GM18861 (cell line): ENCODE results near the gene KCNIP1.

Experiments
- ATAC-seq: cut with Tn5 transposase; IDR thresholded peaks from one replicate; pipeline ENCODE4 v1.9.1; 2021; ENCODE audit not compliant: unreplicated experiment

Gene KCNIP1

DNA sequence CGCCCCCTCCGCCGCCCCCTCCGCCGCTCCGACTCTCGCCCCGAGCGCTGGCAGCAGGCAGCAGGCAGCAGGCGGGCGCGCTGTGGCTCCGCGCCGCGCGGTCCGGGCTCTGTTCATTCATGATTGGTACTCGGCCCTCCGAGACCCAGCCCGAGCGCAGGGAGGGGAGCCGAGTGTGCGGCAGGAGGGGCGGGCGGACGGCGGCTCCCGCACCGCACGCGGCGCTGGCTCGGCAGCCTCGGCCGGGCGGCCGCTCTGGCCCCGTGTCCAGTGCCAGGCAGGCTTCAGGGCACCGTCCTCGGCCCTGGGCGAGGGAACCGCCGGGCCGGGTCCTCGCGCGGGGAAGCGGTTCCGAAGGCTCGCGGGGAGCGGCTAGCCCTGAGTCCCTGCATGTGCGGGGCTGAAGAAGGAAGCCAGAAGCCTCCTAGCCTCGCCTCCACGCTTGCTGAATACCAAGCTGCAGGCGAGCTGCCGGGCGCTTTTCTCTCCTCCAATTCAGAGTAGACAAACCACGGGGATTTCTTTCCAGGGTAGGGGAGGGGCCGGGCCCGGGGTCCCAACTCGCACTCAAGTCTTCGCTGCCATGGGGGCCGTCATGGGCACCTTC is at the start of gene KCNIP1:
Gene KCNIP1 (plus strand): TSS at position 31 of the 607 bp plus-strand sequence.
- ATAC-seq, result no peak

DNA sequence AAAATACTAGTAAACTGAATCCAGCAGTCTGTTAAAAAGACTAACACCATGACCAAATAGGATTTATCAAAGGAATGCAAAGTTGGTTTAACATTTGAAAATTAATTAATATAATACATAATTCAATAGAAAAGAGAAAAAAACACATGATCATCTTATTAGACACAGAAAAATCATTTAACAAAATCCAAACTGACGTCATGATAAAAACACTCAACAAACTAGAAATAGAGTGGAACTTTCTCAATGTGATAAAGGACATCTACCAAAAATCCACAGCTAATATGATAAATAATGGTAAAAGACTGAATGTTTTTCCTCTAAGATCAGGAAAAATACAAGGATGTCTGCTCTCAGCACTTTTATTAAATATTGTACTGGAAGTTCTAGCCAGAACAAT is 40.4 kb upstream of the KCNIP1 start:
- no peak for ATAC-seq

DNA sequence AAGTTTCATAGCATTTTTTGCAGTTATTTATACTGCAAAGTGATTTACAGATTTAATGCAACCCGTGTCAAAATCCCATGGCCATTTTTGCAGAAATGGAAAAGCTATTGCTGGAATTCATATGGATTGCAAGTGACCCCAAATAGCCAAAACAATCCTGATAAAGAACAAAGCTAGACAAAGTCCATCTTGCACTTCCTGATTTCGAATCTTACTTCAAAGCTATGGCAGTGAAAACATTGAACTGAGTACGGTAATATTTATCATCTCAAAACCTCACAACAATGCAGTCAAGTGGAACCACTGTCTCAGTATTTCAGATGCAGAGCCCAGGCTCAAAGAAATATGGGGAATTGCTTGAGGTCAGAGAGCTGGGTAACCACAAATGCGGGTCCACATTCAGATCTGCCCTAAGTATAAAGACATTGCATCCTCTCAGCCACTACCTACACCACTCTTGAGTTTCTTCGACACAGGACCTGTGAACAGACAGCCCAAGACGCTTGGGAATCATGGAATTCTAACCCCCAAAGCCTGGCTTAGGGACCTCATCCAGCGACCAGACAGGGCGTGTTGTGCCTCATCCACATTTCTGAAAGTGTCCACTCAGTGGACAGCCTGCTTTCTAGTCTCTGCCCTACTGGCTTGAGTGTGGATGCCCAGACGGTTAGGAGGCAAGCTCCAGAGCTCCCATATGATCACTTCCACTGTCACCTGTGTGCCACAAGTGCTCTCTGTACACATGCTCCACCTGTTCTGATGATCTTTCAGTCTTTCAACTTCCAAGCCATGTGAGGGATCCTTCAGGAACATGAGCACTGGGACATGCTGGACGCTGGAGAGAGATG is 39.3 kb upstream of the KCNIP1 start:
- no peak for ATAC-seq

DNA sequence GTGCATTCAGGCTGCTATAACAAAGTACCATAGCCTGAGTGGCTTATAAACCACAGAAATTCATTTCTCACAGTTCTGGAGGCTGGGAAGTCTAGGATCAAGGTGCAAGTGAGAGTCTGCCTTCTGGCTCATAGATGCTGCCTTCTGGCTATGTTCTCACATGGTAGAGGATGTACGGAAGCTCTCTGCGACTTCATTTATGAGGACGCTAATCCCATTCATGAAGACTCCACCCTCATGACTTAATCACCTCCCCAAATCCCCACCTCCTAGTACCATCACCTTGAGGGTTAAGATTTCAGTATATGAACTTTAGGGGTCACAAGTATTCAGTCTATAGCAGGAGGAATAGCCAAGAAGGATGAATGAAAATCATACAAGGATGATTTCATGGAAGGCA is 37.3 kb upstream of the KCNIP1 start:
- no peak for ATAC-seq

DNA sequence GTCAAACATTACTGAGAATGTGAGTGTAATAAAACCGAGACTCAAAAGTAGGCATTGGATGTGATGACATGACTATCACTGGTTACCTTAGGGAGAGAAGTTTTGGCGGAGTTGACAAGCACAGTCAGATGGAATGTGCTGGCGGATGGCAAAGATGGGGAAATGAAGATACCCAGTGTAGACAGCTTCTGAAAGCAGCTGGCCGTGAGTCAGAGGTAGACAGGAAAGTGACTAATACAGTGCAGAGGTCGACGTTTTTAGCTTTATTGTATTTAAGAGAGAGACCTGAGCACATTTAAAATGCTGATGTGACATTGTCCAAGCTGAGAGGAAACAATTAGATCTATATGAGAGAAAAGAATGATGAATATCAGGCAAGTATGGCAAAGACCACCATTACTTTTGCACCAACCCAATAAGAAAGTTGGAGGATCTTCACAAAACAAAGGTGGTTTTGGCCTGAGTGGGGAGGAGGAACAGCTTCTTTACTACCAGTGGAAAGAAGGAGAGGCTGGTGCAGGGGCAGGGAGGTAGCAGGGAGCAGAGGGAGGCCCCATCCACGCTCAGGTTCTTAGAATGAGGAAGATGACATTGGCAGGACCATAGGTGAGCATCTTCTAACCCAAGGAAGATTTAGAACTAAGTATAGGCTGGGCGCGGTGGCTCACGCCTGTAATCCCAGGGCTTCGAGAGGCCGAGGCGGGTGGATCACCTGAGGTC is 36.7 kb upstream of the KCNIP1 start:
- no peak for ATAC-seq

DNA sequence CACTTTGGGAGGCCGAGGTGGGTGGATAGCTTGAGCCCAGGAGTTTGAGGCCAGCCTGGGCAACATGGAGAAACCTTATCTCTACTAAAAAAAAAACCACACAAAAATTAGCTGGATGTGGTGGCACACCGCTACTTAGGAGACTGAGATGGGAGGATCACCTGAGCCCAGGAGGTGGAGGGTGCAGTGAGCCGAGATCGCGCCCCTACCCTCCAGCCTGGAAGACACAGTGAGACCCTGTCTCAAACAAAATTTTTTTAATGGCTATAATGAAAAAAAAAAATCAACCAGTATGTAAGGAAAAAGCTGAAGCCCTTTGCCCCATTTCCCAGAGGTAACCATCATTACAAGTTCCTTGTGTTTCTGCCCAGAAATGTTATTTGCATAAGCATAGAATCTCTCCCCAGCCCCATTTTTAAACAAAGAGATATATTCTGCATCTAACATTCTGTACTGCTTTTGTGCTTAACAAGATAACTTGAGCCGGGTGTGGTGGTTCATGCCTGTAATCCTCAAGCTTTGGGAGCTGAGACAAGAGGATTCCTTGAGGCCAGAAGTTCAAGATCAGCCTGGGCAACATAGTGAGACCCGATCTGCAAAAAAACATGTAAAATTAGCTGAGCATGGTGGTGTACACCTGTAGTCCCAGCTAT is 35.1 kb upstream of the KCNIP1 start:
- no peak for ATAC-seq

DNA sequence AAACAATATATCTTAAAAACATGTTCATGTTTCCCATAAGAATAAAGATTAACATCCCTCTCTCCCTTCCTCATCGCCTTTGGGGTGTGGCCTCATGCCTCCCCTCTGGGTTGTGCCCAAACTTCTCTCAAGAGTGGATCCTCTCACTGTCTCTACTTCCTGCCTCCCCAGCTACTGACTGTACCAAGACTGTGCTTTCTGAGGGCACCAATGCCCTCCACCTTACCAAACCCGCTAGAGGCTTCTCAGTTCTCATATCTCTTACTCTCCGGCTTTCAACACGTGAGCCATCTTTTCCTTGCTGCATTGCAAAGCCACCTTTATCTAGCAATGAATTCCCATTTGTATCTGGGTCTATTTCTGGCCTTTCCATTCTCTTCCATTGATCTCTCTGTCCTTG is 34.4 kb upstream of the KCNIP1 start:
- ATAC-seq, result no peak

DNA sequence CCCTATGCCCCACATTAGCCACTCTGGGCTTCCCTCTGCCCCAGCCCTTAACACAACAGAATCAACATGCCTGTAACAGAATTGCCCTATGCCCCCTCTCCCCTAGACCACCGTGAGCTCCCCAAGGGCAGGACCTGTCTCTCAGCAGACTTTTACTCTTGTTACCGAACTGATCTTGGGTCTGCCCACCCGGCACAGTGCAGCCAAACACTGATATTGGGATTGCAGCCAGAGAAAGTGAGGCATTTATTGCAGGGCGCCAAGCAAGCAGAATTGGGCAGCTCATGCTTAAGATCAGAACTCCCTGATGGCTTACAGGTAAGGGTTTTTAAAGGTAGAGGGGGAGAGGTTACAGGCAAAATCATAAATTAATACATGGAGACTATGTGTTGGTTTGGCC is 33.5 kb upstream of the KCNIP1 start:
- ATAC-seq, result no peak

DNA sequence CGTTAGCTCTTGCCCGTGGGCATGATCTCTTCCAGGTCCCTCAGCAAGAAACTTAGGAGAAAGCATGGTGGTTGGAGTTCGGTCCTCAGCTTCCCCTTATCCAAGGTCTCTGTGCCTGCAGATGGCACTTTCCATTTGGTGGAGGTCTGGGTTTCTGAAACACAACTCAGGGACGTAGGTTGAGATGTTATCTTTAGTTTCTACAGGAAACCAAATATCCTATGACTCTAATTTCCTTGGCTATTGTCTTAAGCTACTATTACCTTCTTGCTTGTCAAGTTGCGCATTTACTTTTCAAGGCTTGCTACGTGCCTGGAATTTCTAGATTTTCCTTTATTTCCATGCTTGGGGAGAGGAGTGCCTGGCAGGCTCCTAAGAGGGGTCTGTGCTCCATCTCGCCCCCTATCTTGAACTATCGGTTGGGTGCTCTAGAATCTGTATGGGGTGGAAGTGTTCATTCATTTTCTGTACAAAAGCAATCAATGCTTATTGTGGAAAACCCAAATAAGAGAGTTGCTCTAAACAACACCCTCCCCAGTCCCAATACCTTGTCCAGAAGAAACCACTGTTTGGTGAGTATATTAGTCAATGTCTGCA is 32.9 kb upstream of the KCNIP1 start:
- no peak for ATAC-seq

DNA sequence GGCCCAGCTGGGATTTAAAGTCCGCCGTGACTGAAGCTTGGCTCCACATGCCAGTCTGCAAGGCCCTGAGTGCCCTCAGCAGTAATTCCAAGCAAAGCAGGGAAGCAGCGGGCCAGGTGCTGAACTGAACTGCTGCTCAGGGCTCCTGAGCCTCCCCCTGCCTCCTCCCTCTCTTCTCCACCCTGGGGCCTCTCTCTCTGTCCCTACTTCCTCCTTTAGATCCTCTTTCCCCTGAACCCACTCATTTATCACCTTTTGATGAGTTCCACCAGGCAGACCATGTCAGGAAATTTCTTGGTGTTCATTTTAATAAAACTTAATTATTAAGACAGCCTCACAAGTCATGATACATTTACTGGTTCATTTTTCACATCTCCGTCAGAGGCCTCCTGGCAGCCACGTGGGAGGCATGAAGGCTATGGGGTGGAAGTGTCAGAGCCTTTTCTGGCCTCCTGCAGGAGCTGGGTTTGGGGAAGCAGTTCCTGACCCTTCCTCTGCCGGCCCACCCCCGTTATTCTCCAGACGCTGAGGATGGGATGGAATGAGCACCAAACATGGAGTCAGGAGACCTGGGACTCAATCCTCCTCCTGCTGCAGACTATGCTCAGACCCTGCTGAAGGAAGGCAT is 32.2 kb upstream of the KCNIP1 start:
- ATAC-seq, result no peak

DNA sequence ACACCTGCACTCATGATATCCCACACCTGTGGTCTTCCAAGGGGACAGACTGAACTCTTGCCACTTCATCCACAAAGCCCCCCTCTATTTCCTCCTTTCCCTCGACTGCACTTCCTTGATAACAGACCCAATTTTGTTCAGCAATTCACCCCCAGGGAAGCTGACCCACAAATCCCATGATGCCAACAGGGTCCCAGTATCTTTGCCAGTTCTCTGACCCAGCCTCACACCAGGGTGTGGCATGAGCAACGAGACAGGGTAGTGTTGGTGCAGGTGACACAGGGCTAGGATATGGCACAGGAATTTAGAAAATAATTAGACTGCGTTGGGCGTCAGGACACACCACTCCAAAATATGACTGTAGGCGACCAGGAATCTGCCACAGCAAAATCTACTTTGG is 30.2 kb upstream of the KCNIP1 start:
- ATAC-seq, result no peak

DNA sequence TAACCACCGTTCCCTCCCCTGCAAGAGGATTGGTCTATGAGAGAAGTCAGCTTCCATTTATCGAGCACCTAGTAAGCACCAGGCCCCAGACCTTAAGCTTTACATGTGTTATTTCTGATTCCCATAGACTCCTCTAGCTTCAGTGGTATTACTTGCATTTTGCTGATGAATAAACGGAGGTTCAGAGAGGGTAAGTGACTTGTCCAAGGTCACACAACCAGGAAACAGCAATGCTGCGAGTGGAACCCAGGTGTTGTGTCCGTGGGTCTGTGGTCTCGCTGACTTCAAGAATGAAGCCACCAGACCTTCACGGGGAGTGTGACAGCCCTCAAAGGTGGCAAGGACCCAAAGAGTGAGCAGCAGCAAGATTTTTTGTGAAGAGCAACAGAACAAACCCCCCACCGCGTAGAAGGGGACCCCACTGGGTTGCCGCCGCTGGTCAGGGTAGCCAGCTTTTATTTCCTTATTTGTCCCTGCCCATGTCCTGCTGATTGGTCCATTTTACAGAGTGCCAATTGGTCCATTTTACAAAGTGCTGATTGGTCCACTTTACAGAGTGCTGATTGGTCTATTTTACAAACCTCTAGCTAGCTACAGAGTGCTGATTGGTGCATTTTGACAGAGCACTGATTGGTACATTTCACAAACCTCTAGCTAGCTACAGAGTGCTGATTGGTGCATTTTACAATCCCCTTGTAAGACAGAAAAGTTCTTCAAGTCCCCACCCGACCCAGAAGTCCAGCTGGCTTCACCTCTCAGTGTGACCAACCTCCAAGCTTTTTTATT is 29.1 kb upstream of the KCNIP1 start:
- ATAC-seq, result no peak

DNA sequence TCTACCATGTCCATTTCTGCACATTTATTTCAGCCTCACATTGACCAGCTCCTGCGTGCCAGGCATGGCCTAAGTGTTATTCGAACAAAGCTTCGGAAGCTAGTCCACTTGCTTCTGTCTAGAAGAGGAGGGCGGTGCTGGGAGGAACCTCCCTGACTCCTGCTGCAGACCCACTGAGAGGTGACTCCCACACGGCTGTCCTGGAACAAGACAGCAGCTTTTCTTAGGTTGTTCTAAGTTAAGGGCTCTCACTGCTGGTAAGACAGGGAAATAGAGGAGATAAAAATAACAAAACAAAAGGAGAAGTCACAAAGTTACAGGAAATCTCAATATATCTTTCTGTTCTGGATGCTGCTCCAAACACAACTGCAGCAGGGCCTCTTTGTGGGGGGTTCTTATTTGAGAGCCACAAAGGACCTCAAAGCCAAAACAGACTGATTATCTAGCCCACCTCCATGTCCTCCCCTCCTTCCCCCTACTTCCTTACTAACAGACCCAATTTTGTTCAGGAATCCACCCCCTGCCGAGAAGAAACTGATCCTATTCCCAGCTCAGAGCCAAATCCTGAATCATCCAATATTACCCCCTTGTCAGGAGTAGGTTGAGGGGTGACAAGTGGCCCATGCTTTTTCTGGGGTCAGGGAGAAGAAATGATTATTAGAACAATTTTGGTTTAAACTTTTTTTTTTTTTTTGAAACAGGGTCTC is 28.4 kb upstream of the KCNIP1 start:
- no peak for ATAC-seq

DNA sequence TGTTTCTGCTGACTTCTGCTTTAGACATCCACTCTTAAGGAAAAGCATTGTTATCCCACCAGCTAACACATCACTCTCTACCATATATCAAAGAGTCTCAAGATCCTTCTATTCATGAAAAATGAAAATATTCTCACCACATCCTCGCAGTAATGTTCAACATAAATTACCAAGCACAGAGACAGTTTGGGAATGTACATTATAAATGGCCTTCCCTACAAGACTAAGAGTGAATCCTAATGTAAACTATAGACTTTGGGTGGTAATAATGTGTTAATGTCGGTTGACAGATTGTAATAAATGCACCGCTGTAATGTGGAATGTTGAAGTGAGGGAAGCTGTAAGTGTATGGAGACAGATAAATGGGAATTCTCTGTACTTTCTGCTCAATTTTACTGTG is 27.1 kb upstream of the KCNIP1 start:
- no peak for ATAC-seq

DNA sequence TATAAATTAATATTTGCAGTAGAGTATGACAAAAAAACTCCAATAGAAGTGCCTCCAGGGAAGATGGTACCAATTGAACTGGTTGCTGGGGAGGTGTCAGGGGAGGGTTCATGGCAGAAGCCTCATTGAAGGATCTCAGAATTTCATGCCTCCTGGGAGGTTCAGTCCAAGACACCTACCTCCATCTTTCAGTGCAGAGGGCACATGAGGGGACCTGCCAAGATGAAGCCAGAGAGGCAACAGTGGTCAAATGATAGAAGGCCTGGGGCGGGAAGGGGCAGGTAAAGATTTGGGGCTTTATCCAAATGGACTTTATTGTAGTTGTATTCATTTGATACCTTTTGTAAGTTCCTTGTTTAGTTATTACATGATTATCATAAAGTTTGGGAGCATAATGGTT is 25.9 kb upstream of the KCNIP1 start:
- no peak for ATAC-seq

DNA sequence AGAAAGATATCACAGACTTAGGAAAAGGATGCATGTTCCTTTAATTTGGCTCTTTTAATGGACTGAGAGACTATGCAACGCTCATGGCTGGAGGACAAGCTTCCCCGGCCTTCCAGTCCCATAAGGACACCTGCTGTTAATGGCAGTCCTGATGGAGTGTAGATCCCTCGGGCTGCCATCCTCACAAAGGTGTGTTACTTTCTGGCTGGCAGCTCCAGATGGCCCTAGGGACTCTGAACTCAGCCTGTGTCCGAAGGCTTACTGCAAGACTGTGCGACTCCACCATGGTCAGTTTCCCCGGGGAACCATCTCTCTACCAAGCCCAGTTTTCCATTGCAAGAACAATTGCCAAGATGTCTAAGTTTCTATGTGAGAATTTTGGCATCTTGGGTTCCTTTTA is 25.5 kb upstream of the KCNIP1 start:
- no peak for ATAC-seq

DNA sequence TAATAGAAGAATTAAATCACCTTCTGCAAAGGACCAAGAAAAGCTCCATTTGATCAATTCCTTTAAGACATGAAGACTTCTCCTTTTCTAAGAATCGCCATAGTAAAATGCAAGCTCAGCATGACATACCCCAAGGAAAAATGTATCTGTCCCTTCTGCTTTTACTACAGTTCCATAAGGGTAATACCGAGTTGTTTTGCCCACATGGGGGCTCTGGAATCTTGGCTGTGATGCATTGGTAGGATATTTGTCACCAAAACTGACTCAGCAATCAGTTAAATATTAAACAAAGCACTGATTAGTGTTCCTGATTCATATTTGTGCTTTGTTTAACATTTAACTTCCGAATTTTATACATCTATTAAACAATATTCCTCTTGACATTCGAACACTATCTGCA is 24.3 kb upstream of the KCNIP1 start:
- no peak for ATAC-seq

DNA sequence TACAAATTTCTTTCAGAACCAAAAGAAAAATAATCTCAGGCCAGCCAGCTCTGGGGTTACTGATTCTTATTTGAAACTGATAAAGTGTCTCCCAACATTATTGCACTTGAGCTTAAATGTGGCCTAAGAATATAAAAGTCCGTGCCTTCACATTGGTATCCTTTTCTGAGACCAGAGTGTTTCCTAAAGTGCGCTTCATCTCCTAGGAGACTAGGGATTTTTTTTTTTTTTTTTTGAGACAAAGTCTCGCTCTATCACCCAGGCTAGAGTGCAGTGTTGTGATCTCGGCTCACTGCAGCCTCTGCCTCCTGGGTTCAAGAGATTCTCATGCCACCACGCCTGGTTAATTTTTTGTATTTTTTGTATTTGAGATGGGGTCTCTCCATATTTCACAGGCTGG is 23.6 kb upstream of the KCNIP1 start:
- no peak for ATAC-seq

DNA sequence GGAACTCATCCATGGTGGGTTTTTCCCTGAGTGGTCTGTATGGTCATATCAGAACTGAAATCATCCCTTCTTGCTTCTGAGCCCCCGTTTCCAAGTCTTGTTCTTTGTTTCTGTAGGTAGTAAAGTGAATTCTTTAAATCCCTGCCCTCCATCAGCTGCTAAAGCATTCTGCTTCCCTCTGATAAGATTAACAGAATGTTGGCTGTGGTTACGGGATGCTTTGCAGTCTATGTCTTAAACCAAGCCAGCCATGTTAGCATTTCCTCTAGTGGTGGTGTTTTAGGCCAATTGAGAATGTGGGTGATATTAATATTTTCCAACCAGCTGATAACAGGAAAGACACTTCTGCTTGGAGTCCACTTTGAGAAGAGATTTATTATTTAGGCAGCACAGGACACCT is 22.0 kb upstream of the KCNIP1 start:
- no peak for ATAC-seq
